GM10248 (cell line): ENCODE results near the gene DEGS2.
"Not testable (repeated sequence)": the region's sequence is repeated elsewhere in the genome, so short reads cannot be mapped to it uniquely, and the experiment has no call there.

Experiments used
- CTCF ChIA-PET: fragments of 300-600 bp; sonication (Branson Sonifier 250); formaldehyde crosslinking; extraction: SDS; loops from one replicate; lab custom pipeline; 2021; ENCODE audit warnings: antibody characterized with exemption; lab: Yijun Ruan, JAX
- POLR2A ChIA-PET: fragments of 350-650 bp; sonication (Branson Sonifier 250); formaldehyde crosslinking; extraction: SDS; loops from one replicate; lab custom pipeline; 2020; ENCODE audit warnings: antibody characterized with exemption; lab: Yijun Ruan, JAX
- DNase-seq: peaks from one replicate; pipeline ENCODE4 v3.0.0; 2012; ENCODE audit errors: extremely low spot score
- CTCF ChIP-seq: IDR thresholded peaks from 2 replicates; pipeline ENCODE4 v1.5.1; 2012; ENCODE audit warnings: mild to moderate bottlenecking, low read depth; ENCODE audit errors: extremely low read depth, missing control alignments, control extremely low read depth

Gene DEGS2

GRCh38 chr14:100191584-100192249, 32.3 kb upstream of the DEGS2 start:
- no peak for TF ChIP-seq CTCF
- ChIA-PET POLR2A (no interaction called here), CTCF (interaction anchor here (0.8 to 5.4 kb wide), 26 partner anchors 12 to 209 kb away, joined by 3 to 55 read pairs (median 10); no protein-coding TSS in a partner anchor)
- DNase-seq: no peak

- DNase-seq: no peak
- CTCF ChIA-PET: interaction anchor here (5.4 kb wide), 1 partner anchor 15 kb away, joined by 55 read pairs; no protein-coding TSS in a partner anchor
- POLR2A ChIA-PET: no interaction called here
- no peak for TF ChIP-seq CTCF
Observed at GRCh38 chr14:100190126-100190525, 30.7 kb upstream of the DEGS2 start.

- DNase-seq: no peak
- TF ChIP-seq CTCF: no peak
- POLR2A ChIA-PET: no interaction called here
- CTCF ChIA-PET: no interaction called here
Observed at GRCh38 chr14:100188392-100189030, 29.1 kb upstream of the DEGS2 start.

GRCh38 chr14:100187247-100187833, 27.9 kb upstream of the DEGS2 start:
- POLR2A ChIA-PET: no interaction called here
- no peak for DNase-seq
- CTCF ChIA-PET: interaction anchor here (1.5 kb wide), 1 partner anchor 204 kb away, joined by 3 read pairs; no protein-coding TSS in a partner anchor
- TF ChIP-seq CTCF: no peak

GRCh38 chr14:100181876-100182551, 22.6 kb upstream of the DEGS2 start:
- POLR2A ChIA-PET, CTCF ChIA-PET, DNase-seq: not testable (repeated sequence)

GRCh38 chr14:100180671-100181070, 21.2 kb upstream of the DEGS2 start:
- DNase-seq, CTCF ChIA-PET, POLR2A ChIA-PET: not testable (repeated sequence)

- DNase-seq: no peak
- ChIA-PET CTCF (interaction anchor here (0.8 to 2.3 kb wide), 2 partner anchors 14 to 70 kb away, joined by 3 to 8 read pairs; no protein-coding TSS in a partner anchor), POLR2A (no interaction called here)
- no peak for TF ChIP-seq CTCF
Observed at GRCh38 chr14:100178691-100179090, 19.2 kb upstream of the DEGS2 start.
